Right lobe of liver (tissue), 6 donors: ENCODE measurements around the gene MEX3A. TPM values are rescaled to one million over a fixed set of nuclear protein-coding genes. Genes with fewer than 3 reads are reported as not detected.
A peak's percentile ranks its signal among the peaks of the same experiment; 100 is the strongest.
"Not testable (repeated sequence)": the region's sequence is repeated elsewhere in the genome, so short reads cannot be mapped to it uniquely, and the experiment has no call there.

Experiments used
- ATAC-seq, 4 donors: fragments of 200-7000 bp; cut with Tn5 transposase; one replicate each; pipeline ENCODE4 v1.9.1; 2020; ENCODE audit warnings: mild to moderate bottlenecking in 4 of 4, moderate library complexity in 4 of 4
- DNase-seq, 3 donors: peaks; one replicate each; pipeline ENCODE4 v3.0.0-alpha.2; 2020
- H3K27ac ChIP-seq, 3 donors: fragments of 200-600 bp; one replicate each; pipeline ENCODE4 v1.8.0; 2022
- H3K27me3 ChIP-seq, 2 donors: fragments of 200-600 bp; one replicate each; pipeline ENCODE4 v1.8.0; 2022
- H3K36me3 ChIP-seq, 4 donors: fragments of 200-600 bp; sonication (generic) in 1 of 4; one replicate each; pipeline versions ENCODE4 v1.5.1 to v1.8.0; 2017 to 2022; ENCODE audit warnings: control low read depth in 1 of 4
- H3K4me1 ChIP-seq, 4 donors: fragments of 200-600 bp; sonication (generic) in 1 of 4; one replicate each; pipeline versions ENCODE4 v1.5.1 to v1.8.0; 2017 to 2022; ENCODE audit warnings: control low read depth in 1 of 4
- H3K4me3 ChIP-seq, 3 donors: fragments of 200-600 bp; one replicate each; pipeline ENCODE4 v1.8.0; 2022
- H3K9me3 ChIP-seq, 4 donors: fragments of 200-600 bp; sonication (generic) in 1 of 4; one replicate each; pipeline versions ENCODE4 v1.5.1 to v1.8.0; 2017 to 2022; ENCODE audit warnings: control low read depth in 1 of 4
- POLR2A ChIP-seq: fragments of 450-650 bp; IDR thresholded peaks from one replicate; pipeline ENCODE4 v1.6.1; 2017; ENCODE audit warnings: antibody characterized with exemption, mild to moderate bottlenecking
- WGBS: methylation state at CpG from one replicate; pipeline ENCODE4 v1.1.6; 2018; ENCODE audit warnings: low coverage, low lambda C conversion rate; ENCODE audit not compliant: insufficient coverage; ENCODE audit errors: missing lambda C conversion rate; 5-methylcytosine and 5-hydroxymethylcytosine counted together
- intact Hi-C, 2 donors: fragments of 100-400 bp; cut with DNase I; formaldehyde crosslinking; loops; one replicate each; pipeline versions ENCODE4 v1.11.2 to v1.14.1; 2022
- total RNA-seq, 6 experiments: library from RNA; depleted of rRNA in 2 of 6; stranded (reverse); fragments of >200 nt in 2 of 6; fragmentation: NEBNext Ultra II Directional in 3 of 6; extraction: Animal tissue kit (Norgen Biotek cat#: 25700) in 3 of 6; gene quantifications; one replicate each; pipeline versions ENCODE4 v1.1.0 to v1.2.4, GENCODE V29; 2016 to 2023
- TF ChIP-seq, protein P1 (sequence below), 4 donors: fragments of 200-600 bp in 3 of 4; fragments of 450-650 bp in 1 of 4; IDR thresholded peaks; one replicate each; pipeline versions ENCODE4 v1.5.1 to v1.8.0; 2016 to 2022; ENCODE audit warnings: antibody characterized with exemption in 4 of 4, mild to moderate bottlenecking in 2 of 4
- donor health status: DM: no; HTN: yes; CAD: no.
- donor health status: DM: no; HTN: no; CAD: no.
- donor health status: DM: no; HTN: no; CAD: no.
- donor health status: DM: no; HTN: yes; CAD: no.
- donor health status: DM: no; HTN: yes; CAD: no.

Gene MEX3A
- total RNA-seq, 6 experiments from 2014 or later, result 0.35 to 1.4 (median 0.83) TPM

GRCh38 chr1:156119503-156120209 lies 37.4 kb upstream of the MEX3A start:
- Histone ChIP-seq H3K36me3 (no peaks in the 10 kb centered on the region), H3K9me3 (no peaks in the 10 kb centered on the region), H3K4me1 (peaks cover 0 to 80% (median 39%) of the 10 kb centered on the region in 4 donors), H3K27ac (peak overlapping the region; percentile 75 to 91 (median 89)), H3K4me3 (peak overlapping the region in 1 of 3 donors; percentile 23), H3K27me3 (no peaks in the 10 kb centered on the region)
- TF ChIP-seq, protein P1, sequence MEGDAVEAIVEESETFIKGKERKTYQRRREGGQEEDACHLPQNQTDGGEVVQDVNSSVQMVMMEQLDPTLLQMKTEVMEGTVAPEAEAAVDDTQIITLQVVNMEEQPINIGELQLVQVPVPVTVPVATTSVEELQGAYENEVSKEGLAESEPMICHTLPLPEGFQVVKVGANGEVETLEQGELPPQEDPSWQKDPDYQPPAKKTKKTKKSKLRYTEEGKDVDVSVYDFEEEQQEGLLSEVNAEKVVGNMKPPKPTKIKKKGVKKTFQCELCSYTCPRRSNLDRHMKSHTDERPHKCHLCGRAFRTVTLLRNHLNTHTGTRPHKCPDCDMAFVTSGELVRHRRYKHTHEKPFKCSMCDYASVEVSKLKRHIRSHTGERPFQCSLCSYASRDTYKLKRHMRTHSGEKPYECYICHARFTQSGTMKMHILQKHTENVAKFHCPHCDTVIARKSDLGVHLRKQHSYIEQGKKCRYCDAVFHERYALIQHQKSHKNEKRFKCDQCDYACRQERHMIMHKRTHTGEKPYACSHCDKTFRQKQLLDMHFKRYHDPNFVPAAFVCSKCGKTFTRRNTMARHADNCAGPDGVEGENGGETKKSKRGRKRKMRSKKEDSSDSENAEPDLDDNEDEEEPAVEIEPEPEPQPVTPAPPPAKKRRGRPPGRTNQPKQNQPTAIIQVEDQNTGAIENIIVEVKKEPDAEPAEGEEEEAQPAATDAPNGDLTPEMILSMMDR (IDR thresholded peaks at IDR 0.05), result no peak
- TF ChIP-seq POLR2A, result no peak
- intact Hi-C loops, result no loop called here
- ATAC-seq (no peak), DNase-seq (no peak)
- 86% methylated on average over 1 of the region's 3 CpGs for WGBS

DNA sequence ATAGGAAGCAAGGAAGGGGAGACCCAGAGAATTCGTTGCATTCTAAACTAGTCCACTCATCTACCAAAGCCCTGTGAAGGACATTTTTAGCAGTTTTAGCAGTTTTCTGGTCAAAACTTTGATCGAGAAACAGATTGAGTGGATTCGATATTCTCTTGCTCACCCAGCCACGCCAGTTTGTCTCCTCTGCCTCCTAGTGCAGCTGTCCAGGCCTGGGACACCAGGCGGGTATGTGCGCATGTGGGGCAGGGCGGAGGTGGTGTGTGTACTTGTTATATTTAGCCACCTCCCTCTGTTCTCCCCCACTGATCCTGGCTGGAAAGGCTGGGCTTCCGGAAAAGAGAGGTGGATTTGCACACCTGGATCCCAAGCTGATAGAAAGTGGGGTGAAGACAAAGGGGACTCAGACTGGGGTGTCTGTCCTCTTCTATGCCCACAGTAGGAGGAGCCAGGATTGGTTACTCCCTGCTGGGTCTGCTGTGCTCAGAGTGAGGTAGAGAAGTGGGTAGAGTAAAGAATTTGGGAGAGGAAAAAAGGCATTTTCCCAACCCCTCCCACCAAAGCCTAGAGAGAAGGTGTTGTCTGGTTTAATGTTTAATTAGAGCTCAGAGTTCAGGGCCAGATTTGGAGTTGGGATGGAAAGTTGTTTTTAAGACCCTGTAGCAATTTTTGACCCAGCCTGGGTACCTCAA lies 36.1 kb upstream of the MEX3A start:
- Histone ChIP-seq H3K27ac (peak overlapping the region; percentile 75 to 91 (median 89)), H3K4me1 (peaks cover 0 to 71% (median 33%) of the 10 kb centered on the region in 4 donors), H3K27me3 (no peaks in the 10 kb centered on the region), H3K9me3 (no peaks in the 10 kb centered on the region), H3K4me3 (peak overlapping the region; percentile 15 to 43 (median 33)), H3K36me3 (no peaks in the 10 kb centered on the region)
- ATAC-seq (peak; percentile 49 to 74 (median 56)), DNase-seq (peak; percentile 82 to 93 (median 90))
- intact Hi-C loops, result no loop called here
- 25% methylated on average over 8 of the region's 8 CpGs for WGBS
- TF ChIP-seq POLR2A, result peak; percentile 81
- TF ChIP-seq, protein P1 (IDR thresholded peaks at IDR 0.05), result no peak

DNA sequence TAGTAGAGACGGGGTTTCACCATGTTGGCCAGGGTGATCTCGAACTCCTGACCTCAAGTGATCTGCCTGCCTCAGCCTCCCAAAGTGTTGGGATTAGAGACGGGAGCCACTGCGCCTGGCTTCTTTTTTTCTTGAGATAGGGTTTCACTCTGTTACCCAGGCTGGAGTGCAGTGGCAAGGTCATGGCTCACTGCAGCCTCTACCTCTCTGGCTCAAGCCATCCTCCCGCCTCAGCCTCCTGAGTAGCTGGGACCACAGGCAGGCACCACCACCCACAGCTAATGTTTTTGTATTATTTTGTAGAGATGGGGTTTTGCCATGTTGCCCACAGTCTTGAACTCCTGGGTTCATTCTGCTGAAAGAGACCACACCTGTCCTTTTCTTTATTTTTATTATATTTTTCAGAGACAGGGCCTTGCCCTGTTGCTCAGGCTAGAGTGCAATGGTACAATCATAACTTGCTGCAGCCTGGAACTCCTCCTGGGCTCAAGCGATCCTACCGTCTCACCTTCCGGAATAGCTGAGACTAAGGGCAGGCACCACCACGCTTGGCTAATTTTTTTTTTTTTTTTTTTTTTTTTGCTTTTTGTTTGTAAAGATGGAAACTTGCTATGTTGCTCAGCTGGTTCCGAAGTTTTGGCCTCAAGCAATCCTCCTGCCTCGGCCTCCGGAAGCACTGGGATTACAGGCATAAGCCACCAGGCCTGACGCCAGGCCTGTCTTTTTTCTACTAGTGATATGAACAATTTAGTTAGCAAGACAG lies 35.3 kb upstream of the MEX3A start:
- peak overlapping the region; percentile 75 to 91 (median 89) for H3K27ac ChIP-seq
- ATAC-seq (no peak), DNase-seq (no peak)
- 43% methylated on average over 11 of the region's 13 CpGs for WGBS
- peaks cover 0 to 64% (median 29%) of the 10 kb centered on the region in 4 donors for H3K4me1 ChIP-seq
- intact Hi-C loops, result no loop called here
- H3K27me3 ChIP-seq, result no peaks in the 10 kb centered on the region
- H3K36me3 ChIP-seq, result no peaks in the 10 kb centered on the region
- H3K4me3 ChIP-seq, result peak overlapping the region; percentile 15 to 43 (median 33)
- no peaks in the 10 kb centered on the region for H3K9me3 ChIP-seq
- TF ChIP-seq POLR2A, result no peak
- TF ChIP-seq, protein P1 (IDR thresholded peaks at IDR 0.05), result no peak

- H3K36me3 ChIP-seq, H3K9me3 ChIP-seq, H3K27me3 ChIP-seq, DNase-seq, intact Hi-C loops, ATAC-seq: not testable (repeated sequence)
- H3K4me3 ChIP-seq, result peak overlapping the region; percentile 95 to 99 (median 97)
- peak overlapping the region; percentile 89 to 92 (median 91) for H3K27ac ChIP-seq
- peaks cover 0 to 57% (median 26%) of the 10 kb centered on the region in 4 donors for H3K4me1 ChIP-seq
- WGBS, result 100% methylated on average over 1 of the region's 5 CpGs
Measured at GRCh38 chr1:156116731-156117130, 34.5 kb upstream of the MEX3A start.
